Psoas muscle (tissue), 8 donors: ENCODE data around the gene SLC35F3. TPM values are rescaled to one million over a fixed set of nuclear protein-coding genes. Genes with fewer than 3 reads are reported as not detected.

Experiments used
- ATAC-seq, 4 donors: fragments of 200-7000 bp; cut with Tn5 transposase; one replicate each; pipeline ENCODE4 v1.9.1; 2020; ENCODE audit warnings: moderate library complexity in 3 of 4, mild to moderate bottlenecking in 2 of 4
- DNase-seq, 2 donors: peaks; one replicate each; pipeline ENCODE4 v3.0.0-alpha.2; 2020
- H3K27ac ChIP-seq: fragments of 200-600 bp; one replicate; pipeline ENCODE4 v1.8.0; 2022
- H3K27me3 ChIP-seq, 3 donors: fragments of 200-600 bp in 1 of 3; one replicate each; pipeline versions ENCODE4 v1.6.1 to v1.8.0; 2013 to 2022; ENCODE audit warnings: low read length in 2 of 3, mild to moderate bottlenecking in 2 of 3, moderate library complexity in 1 of 3; ENCODE audit not compliant: insufficient read depth in 3 of 3
- H3K36me3 ChIP-seq, 2 donors: fragments of 200-600 bp in 1 of 2; one replicate each; pipeline versions ENCODE4 v1.6.1 to v1.8.0; 2013 to 2022; ENCODE audit warnings: low read depth in 1 of 2, mild to moderate bottlenecking in 1 of 2, moderate library complexity in 1 of 2; ENCODE audit not compliant: insufficient read depth in 1 of 2
- H3K4me1 ChIP-seq: fragments of 200-600 bp; one replicate; pipeline ENCODE4 v1.8.0; 2022
- H3K4me3 ChIP-seq: fragments of 200-600 bp; one replicate; pipeline ENCODE4 v1.8.0; 2022; ENCODE audit warnings: mild to moderate bottlenecking
- H3K9me3 ChIP-seq: fragments of 200-600 bp; one replicate; pipeline ENCODE4 v1.8.0; 2022
- WGBS, 3 donors: extraction: QIAGEN DNeasy Blood & Tissue Kit; methylation state at CpG; one replicate each; pipeline versions ENCODE4 v1.1.6 to v1.1.7; 2013; 5-methylcytosine and 5-hydroxymethylcytosine counted together
- intact Hi-C, 2 donors: fragments of 100-400 bp; cut with DNase I; formaldehyde crosslinking; loops; one replicate each; pipeline versions ENCODE4 v1.11.0 to v1.14.2; 2022
- polyA plus RNA-seq, 3 donors: library from polyadenylated mRNA; stranded (reverse); fragments of 200-250 nt; gene quantifications; one replicate each; pipeline ENCODE4 v1.2.3, GENCODE V29; 2013
- total RNA-seq, 4 donors: library from RNA; stranded (reverse); fragmentation: NEBNext Ultra II Directional in 2 of 4; extraction: Animal tissue kit (Norgen Biotek cat#: 25700) in 2 of 4; gene quantifications; one replicate each; pipeline versions ENCODE4 v1.2.1 to v1.2.4, GENCODE V29; 2021 to 2023
- TF ChIP-seq, protein P1 (sequence below): fragments of 200-600 bp; IDR thresholded peaks from one replicate; pipeline ENCODE4 v1.8.0; 2022; ENCODE audit warnings: antibody characterized with exemption
- donor health status: healthy with polysubstance abuse.
- donor health status: DM: no; HTN: no; CAD: no; lungs with moderate emphysema.
- donor health status: Bipolar disorder and iron deficiency.
- donor health status: healthy.
- donor health status: DM: yes; HTN: yes; CAD: no.
- donor health status: DM: no; HTN: no; CAD: no.
- donor health status: DM: no; HTN: no; CAD: no.
- donor health status: DM: yes; HTN: yes; CAD: no.

The SLC35F3 gene
- total and polyA plus RNA-seq, 7 donors = 0.01 to 0.16 (median 0.10) TPM; not detected in 3

DNA sequence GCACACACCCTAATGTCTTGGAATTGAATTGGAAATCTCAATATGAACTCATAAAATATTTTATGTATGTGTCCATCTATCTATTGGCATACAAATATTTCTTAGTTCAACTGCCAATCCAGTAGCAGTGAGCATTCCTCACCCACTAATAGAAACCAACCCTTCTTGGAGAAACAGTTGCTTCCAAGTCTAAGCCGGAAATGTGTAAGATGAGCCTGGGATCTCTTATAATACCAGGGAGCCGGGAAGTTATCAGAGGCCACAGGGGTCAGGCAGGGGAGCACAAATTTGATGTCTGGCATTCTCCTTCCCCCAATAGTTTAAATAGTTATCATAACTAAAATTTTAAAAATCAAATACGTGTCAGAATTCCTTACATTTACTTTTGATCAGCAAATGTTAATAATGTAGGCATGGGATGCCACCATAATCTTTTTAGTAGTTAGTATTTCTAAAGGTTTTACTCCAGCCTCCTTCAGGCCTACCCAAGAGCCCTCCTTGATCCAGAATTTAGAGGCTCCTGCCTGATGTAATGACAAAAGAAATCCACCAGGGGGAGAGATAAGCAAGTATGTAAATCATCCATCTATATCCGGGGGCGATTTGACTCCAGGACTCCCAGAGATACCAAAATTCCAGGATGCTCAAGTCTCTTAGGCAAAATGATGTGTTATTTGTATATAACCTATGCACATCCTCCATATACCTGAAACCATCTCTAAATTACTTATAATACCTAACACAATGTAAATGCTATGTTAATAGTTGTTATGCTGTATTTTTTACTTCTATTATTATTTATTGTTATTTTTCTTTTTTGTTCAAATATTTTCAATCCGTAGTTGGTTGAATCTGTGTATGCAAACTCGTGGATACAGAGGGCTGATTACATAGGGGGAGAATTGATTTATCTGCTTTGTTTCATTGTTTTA, 250.1 kb downstream of the SLC35F3 start:
- 35 to 43% (median 39%) methylated on average over 7 of the region's 7 CpGs for WGBS, 3 donors
- TF ChIP-seq, protein P1, sequence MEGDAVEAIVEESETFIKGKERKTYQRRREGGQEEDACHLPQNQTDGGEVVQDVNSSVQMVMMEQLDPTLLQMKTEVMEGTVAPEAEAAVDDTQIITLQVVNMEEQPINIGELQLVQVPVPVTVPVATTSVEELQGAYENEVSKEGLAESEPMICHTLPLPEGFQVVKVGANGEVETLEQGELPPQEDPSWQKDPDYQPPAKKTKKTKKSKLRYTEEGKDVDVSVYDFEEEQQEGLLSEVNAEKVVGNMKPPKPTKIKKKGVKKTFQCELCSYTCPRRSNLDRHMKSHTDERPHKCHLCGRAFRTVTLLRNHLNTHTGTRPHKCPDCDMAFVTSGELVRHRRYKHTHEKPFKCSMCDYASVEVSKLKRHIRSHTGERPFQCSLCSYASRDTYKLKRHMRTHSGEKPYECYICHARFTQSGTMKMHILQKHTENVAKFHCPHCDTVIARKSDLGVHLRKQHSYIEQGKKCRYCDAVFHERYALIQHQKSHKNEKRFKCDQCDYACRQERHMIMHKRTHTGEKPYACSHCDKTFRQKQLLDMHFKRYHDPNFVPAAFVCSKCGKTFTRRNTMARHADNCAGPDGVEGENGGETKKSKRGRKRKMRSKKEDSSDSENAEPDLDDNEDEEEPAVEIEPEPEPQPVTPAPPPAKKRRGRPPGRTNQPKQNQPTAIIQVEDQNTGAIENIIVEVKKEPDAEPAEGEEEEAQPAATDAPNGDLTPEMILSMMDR = peak; percentile 81

DNA sequence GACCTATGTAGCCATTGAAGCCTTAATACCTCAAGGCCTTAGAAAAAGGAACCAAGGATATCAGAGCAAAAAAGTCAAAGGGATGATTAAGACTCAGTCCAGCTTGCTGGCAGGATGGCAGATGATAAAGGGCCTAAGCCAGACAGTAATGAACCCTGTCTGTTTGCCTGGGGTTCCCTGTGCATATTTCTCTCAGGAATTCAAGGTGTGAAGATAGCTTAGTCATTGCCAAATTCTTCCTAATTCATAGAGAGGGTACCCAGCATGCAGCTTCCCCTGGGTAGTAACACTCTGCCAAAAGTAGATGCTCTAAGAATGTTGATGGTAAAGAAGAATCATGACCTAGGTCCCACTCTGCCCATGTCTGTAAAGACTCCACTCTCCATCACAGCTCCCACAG, 258.2 kb downstream of the SLC35F3 start:
- intact Hi-C loops = no loop called here
- no peaks in the 10 kb centered on the region for H3K36me3 ChIP-seq
- H3K9me3 ChIP-seq = no peaks in the 10 kb centered on the region
- H3K27ac ChIP-seq = no peak overlapping the region
- no peak overlapping the region for H3K4me3 ChIP-seq
- no peak for ATAC-seq
- H3K4me1 ChIP-seq = no peaks in the 10 kb centered on the region
- no peaks in the 10 kb centered on the region for H3K27me3 ChIP-seq
- TF ChIP-seq, protein P1 = no peak
- no peak for DNase-seq

More for the DNA sequence above, 250.1 kb downstream of the SLC35F3 start:
- DNase-seq (no peak), ATAC-seq (peak; percentile 44 to 74 (median 68))
- Histone ChIP-seq H3K27ac (no peak overlapping the region), H3K36me3 (no peaks in the 10 kb centered on the region), H3K4me1 (no peaks in the 10 kb centered on the region), H3K27me3 (no peaks in the 10 kb centered on the region), H3K4me3 (no peak overlapping the region), H3K9me3 (no peaks in the 10 kb centered on the region)
- intact Hi-C loops = loop anchor here in 1 of 2 donors (5.0 kb wide), 1 partner anchor 153 kb away; no protein-coding TSS in a partner anchor

DNA sequence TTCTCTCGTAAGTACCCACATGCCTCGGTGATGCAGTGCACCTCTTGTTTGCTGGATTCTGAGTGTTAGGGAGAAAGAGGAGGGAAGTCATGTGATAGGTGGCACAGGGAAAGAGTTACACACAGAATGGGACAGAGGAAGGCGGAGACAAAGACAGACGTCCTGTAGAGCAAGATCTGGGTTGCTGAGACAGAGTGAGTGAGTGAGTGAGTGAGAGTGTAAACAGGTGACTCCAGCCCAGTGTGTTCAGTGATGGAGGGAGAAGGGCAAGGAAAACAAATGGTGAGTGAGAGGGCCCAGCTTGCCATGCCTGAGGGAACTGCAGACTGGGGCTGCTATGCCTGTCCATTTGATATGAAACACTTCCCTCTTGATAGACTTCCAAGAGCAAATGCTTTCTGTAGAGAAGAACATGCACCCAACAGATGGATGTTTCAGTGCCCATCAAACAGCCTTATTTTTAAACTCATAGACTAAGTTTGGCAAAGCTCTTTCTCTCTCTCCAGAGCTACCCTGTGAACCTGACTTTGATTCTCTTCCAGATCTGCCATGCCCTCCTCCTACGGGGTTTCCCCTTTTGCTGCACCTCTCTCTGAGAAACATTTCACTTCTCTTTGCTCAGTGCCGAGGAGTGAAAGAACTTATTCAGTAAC, 258.9 kb downstream of the SLC35F3 start:
- Histone ChIP-seq H3K9me3 (no peaks in the 10 kb centered on the region), H3K4me1 (no peaks in the 10 kb centered on the region), H3K27me3 (no peaks in the 10 kb centered on the region), H3K27ac (no peak overlapping the region), H3K36me3 (no peaks in the 10 kb centered on the region), H3K4me3 (no peak overlapping the region)
- intact Hi-C loops = no loop called here
- TF ChIP-seq, protein P1 = no peak
- ATAC-seq (peak in 2 of 4 donors; percentile 48 to 52), DNase-seq (no peak)
- WGBS, 3 donors = 51 to 58% (median 54%) methylated on average over 6 of the region's 6 CpGs

DNA sequence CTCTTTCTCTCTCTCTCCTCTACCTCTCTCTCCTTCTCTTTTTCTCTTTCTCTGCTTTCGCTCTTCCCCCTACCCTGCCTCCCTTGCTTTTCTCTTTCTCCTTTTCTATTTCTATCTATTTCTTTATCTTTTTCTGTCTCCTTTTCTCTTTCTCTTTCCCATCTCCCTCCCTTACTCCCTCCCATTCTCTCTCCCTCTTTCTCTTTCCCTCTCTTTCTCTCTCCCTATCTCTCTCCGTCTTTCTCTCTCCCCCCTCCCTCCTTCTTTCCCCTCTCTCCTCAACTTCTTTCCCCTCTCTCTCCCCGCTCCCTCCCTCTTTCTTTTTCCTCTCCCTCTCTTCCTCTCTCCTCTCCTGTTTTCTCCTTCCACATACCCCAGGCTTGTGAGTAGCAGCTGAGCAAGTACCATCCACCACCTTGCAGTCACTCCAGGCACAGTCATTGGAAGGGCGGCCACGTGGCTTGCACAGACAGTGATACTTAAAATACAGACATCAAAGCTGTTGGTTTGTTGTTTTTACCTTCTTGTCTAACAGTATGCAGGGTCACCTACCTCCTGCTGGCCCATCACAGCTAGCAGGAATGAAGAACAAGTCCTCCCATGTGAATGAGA, 259.7 kb downstream of the SLC35F3 start:
- TF ChIP-seq, protein P1 = no peak
- intact Hi-C loops = no loop called here
- H3K27me3 ChIP-seq = no peaks in the 10 kb centered on the region
- H3K4me1 ChIP-seq = no peaks in the 10 kb centered on the region
- no peak overlapping the region for H3K4me3 ChIP-seq
- 62 to 70% (median 69%) methylated on average over 5 of the region's 5 CpGs for WGBS, 3 donors
- H3K9me3 ChIP-seq = no peaks in the 10 kb centered on the region
- H3K27ac ChIP-seq = no peak overlapping the region
- no peak for DNase-seq
- no peaks in the 10 kb centered on the region for H3K36me3 ChIP-seq
- ATAC-seq = no peak
